Karpas-422 (cell line): ENCODE data around the gene SMNDC1. TPM values are rescaled to one million over a fixed set of nuclear protein-coding genes. Genes with fewer than 3 reads are reported as not detected.
"Not testable (repeated sequence)": the region's sequence is repeated elsewhere in the genome, so short reads cannot be mapped to it uniquely, and the experiment has no call there.

ENCODE experiments used
- DNase-seq: peaks from one replicate; pipeline ENCODE4 v3.0.0-alpha.2; 2015
- H2AFZ ChIP-seq: fragments of 200-600 bp; sonication (generic); 2 replicates; pipeline ENCODE4 v1.6.1; 2014; ENCODE audit warnings: antibody characterized with exemption, low read length, mixed read lengths
- H3K27ac ChIP-seq: fragments of 200-600 bp; sonication (generic); 2 replicates; pipeline ENCODE4 v1.5.1; 2014; ENCODE audit warnings: mild to moderate bottlenecking, low read length, moderate library complexity
- H3K27me3 ChIP-seq: fragments of 200-600 bp; sonication (generic); 2 replicates; pipeline ENCODE4 v1.6.1; 2014; ENCODE audit warnings: low read length, mixed read lengths
- H3K36me3 ChIP-seq: fragments of 200-600 bp; sonication (generic); 2 replicates; pipeline ENCODE4 v1.6.1; 2014; ENCODE audit warnings: low read length, mixed read lengths; ENCODE audit not compliant: insufficient read depth
- H3K4me1 ChIP-seq: fragments of 200-600 bp; sonication (generic); 2 replicates; pipeline ENCODE4 v1.6.1; 2014; ENCODE audit warnings: mild to moderate bottlenecking, low read length, mixed read lengths
- H3K4me2 ChIP-seq: fragments of 200-600 bp; sonication (generic); 2 replicates; pipeline ENCODE4 v1.6.1; 2014; ENCODE audit warnings: low read length, low read depth, mild to moderate bottlenecking; ENCODE audit not compliant: poor library complexity, severe bottlenecking
- H3K4me3 ChIP-seq: fragments of 200-600 bp; sonication (generic); 2 replicates; pipeline ENCODE4 v1.5.1; 2014; ENCODE audit warnings: mild to moderate bottlenecking, antibody characterized with exemption, low read length, mixed read lengths
- H3K79me2 ChIP-seq: fragments of 200-600 bp; sonication (generic); 2 replicates; pipeline ENCODE4 v1.6.1; 2014; ENCODE audit warnings: mild to moderate bottlenecking, low read length, mixed read lengths
- H3K9ac ChIP-seq: fragments of 200-600 bp; sonication (generic); 2 replicates; pipeline ENCODE4 v1.6.0; 2014; ENCODE audit warnings: low read length
- H3K9me2 ChIP-seq: fragments of 200-600 bp; sonication (generic), shearing (Covaris generic); replicated peaks from 2 replicates; pipeline ENCODE4 v1.6.0; 2014; ENCODE audit warnings: mild to moderate bottlenecking, low read length, moderate library complexity; ENCODE audit not compliant: insufficient read depth
- H3K9me3 ChIP-seq: fragments of 300-700, 200-600 bp; sonication (generic); 2 replicates; pipeline ENCODE4 v1.6.1; 2014; ENCODE audit warnings: low read length, mixed read lengths
- H4K20me1 ChIP-seq: fragments of 200-600 bp; sonication (generic); 2 replicates; pipeline ENCODE4 v1.6.1; 2014; ENCODE audit warnings: mild to moderate bottlenecking, antibody characterized with exemption, low read length, low read depth; ENCODE audit not compliant: insufficient read depth
- total RNA-seq: library from RNA; depleted of rRNA; stranded (reverse); fragments of >200 nt; shearing (Covaris generic); gene quantifications from 2 replicates; pipeline ENCODE4 v1.2.3, GENCODE V29; 2014; ENCODE audit warnings: low replicate concordance

Gene SMNDC1
- total RNA-seq, 1 experiment from 2014 or later = 26.1 TPM

DNA sequence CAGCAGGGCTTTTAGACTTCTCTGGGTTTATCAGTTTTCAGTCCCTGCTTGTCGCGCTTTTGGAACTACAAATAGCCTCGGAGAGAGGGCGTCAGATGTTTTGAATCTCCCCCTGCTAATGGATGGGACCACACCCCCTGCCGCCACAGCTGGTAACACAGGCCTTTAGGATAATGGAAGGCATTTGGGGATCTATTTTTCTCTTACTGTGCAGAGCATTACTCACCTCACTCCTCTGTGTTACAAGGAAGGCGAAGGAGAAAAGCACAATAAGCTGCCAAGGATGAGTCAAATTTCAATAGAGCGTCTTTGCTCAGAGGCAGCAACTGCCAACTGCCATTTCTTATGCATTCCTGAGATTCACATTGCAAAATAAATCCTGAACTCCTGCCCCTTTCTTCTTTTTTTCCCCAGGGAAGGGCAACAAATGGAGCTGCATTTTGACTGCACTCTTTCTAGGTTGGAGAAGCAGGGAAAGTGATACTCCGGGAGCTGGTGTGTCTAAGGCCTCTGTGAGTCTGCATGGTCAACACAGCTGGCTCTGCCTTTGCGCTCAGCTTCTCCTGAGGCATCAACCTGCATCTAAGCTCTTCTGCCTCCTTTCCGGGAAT, 31.5 kb upstream of the SMNDC1 start:
- Histone ChIP-seq H3K4me1 (peaks cover 12% of the 10 kb centered on the region), H3K9me2 (no peaks in the 10 kb centered on the region), H4K20me1 (no peaks in the 10 kb centered on the region), H3K4me2 (no peak overlapping the region), H3K79me2 (no peaks in the 10 kb centered on the region), H3K27ac (no peak overlapping the region), H2AFZ (no peak overlapping the region), H3K4me3 (no peak overlapping the region), H3K9me3 (no peaks in the 10 kb centered on the region; the same call in 1 of the 2 replicates), H3K36me3 (no peaks in the 10 kb centered on the region), H3K9ac (no peak overlapping the region), H3K27me3 (no peaks in the 10 kb centered on the region)
- no peak for DNase-seq

DNA sequence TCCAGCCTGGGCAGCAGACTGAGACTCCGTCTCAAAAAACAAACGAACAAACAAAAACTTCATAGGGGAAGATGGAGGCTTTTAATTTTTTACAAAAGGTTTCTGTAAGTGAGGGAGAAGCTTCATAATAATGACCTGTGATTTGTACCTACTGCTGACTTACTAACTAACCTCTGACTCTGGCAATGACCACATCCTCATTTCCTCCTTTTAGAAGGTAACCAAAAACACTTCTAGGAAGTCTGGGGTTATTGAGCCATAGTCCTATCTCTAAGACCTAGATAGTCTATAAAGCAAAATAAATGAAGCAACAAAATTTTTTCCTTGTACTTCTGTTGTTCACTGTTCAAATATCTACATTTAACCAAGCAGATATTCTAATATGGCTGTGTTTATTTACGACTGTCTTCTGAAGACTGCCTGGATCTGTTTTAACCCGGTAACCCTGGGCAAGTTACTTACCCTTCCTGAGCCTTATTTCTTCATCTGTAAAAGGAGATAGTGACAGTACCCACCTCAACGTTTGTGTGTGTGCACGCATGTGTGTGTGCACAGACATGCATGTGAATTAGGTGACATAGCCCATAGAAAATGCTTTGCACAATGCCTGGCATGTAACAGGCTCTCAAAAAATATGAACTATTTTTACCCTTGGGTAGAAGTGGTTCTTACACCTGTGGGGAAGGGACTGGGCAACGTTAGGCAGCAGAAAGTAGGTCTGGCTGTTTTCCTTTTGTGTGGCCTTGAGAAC, 30.8 kb upstream of the SMNDC1 start:
- Histone ChIP-seq H4K20me1 (no peaks in the 10 kb centered on the region), H3K4me2 (no peak overlapping the region), H3K9ac (no peak overlapping the region), H2AFZ (no peak overlapping the region), H3K4me3 (no peak overlapping the region), H3K9me2 (no peaks in the 10 kb centered on the region), H3K9me3 (peaks cover 6% of the 10 kb centered on the region; the same call in 1 of the 2 replicates), H3K36me3 (no peaks in the 10 kb centered on the region), H3K27me3 (no peaks in the 10 kb centered on the region), H3K79me2 (no peaks in the 10 kb centered on the region), H3K27ac (no peak overlapping the region), H3K4me1 (peaks cover 5% of the 10 kb centered on the region)
- DNase-seq = no peak

GRCh38 chr10:110334061-110334656, 29.4 kb upstream of the SMNDC1 start:
- Histone ChIP-seq H3K4me3 (no peak overlapping the region), H3K27ac (no peak overlapping the region), H3K4me2 (no peak overlapping the region), H3K9me3 (peaks cover 14% of the 10 kb centered on the region; the same call in 1 of the 2 replicates), H4K20me1 (no peaks in the 10 kb centered on the region), H3K9me2 (no peaks in the 10 kb centered on the region), H3K9ac (no peak overlapping the region), H3K79me2 (no peaks in the 10 kb centered on the region), H3K4me1 (no peaks in the 10 kb centered on the region; the same call in 1 of the 2 replicates), H3K27me3 (no peaks in the 10 kb centered on the region), H2AFZ (no peak overlapping the region), H3K36me3 (no peaks in the 10 kb centered on the region)
- DNase-seq = no peak

DNA sequence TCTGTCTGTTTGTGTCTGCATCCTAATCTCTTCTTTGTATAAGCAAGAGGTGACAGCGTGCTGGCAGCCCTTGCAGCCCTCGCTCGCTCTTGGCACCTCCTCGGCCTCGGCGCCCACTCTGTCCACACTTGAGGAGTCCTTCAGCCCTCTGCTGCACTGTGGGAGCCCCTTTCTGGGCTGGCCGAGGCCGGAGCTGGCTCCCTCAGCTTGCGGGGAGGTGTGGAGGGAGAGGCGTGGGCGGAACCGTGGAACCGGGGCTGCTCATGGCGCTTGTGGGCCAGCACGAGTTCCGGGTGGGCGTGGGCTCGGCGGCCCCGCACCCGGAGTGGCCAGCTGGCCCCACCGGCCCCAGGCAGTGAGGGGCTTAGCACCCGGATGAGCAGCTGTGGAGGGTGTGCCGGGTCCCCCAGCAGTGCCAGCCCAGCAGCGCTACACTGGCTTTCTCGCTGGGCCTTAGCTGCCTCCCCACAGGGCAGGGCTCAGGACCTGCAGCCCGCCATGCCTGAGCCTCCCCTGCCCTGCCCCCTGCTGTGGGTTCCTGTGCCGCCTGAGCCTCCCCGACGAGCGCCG, 26.6 kb upstream of the SMNDC1 start:
- peaks cover 14% of the 10 kb centered on the region; the same call in 1 of the 2 replicates for H3K9me3 ChIP-seq
- DNase-seq, H4K20me1 ChIP-seq, H2AFZ ChIP-seq, H3K9ac ChIP-seq, H3K79me2 ChIP-seq, H3K4me1 ChIP-seq, H3K27me3 ChIP-seq, H3K27ac ChIP-seq, H3K4me3 ChIP-seq, H3K36me3 ChIP-seq, H3K4me2 ChIP-seq, H3K9me2 ChIP-seq: not testable (repeated sequence)

DNA sequence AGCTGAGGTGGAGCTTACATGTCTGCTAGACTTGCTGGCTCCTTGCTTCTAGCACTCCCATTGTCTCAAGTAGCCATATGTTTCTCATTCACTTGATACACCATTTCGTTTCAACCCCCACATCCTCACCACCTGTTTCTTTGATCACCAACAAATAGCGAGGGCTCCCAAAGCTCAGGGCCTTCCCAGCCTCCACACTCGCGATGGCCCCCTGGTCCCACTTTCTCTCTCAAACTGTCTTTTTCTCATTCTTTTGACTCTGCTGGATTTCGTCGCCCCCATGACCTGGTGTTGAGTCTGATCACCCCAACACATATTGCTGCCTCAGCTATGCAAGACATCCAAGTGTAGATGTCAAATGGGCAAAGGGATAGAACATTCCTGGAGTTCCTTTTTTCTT, 26.0 kb upstream of the SMNDC1 start:
- no peak overlapping the region for H2AFZ ChIP-seq
- no peaks in the 10 kb centered on the region for H3K9me2 ChIP-seq
- H3K4me2 ChIP-seq = no peak overlapping the region
- no peak overlapping the region for H3K9ac ChIP-seq
- no peaks in the 10 kb centered on the region; the same call in 1 of the 2 replicates for H3K27me3 ChIP-seq
- no peaks in the 10 kb centered on the region for H3K36me3 ChIP-seq
- H3K9me3 ChIP-seq = peaks cover 14% of the 10 kb centered on the region; the same call in 1 of the 2 replicates
- no peak overlapping the region for H3K4me3 ChIP-seq
- no peak overlapping the region for H3K27ac ChIP-seq
- no peaks in the 10 kb centered on the region for H3K79me2 ChIP-seq
- no peaks in the 10 kb centered on the region for H4K20me1 ChIP-seq
- DNase-seq = no peak
- H3K4me1 ChIP-seq = no peaks in the 10 kb centered on the region; the same call in 1 of the 2 replicates

GRCh38 chr10:110327262-110327914, 22.7 kb upstream of the SMNDC1 start:
- Histone ChIP-seq H3K79me2 (no peaks in the 10 kb centered on the region), H2AFZ (no peak overlapping the region), H3K4me2 (no peak overlapping the region), H3K27ac (no peak overlapping the region), H3K9me2 (no peaks in the 10 kb centered on the region), H3K9me3 (peaks cover 14% of the 10 kb centered on the region; the same call in 1 of the 2 replicates), H3K4me1 (no peaks in the 10 kb centered on the region), H3K4me3 (no peak overlapping the region), H3K27me3 (no peaks in the 10 kb centered on the region; the same call in 1 of the 2 replicates), H3K9ac (no peak overlapping the region), H4K20me1 (no peaks in the 10 kb centered on the region), H3K36me3 (no peaks in the 10 kb centered on the region)
- no peak for DNase-seq

- no peak overlapping the region for H3K4me3 ChIP-seq
- H3K79me2 ChIP-seq = no peaks in the 10 kb centered on the region
- peaks cover 14% of the 10 kb centered on the region; the same call in 1 of the 2 replicates for H3K9me3 ChIP-seq
- DNase-seq = no peak
- H3K4me1 ChIP-seq = no peaks in the 10 kb centered on the region
- no peaks in the 10 kb centered on the region for H3K9me2 ChIP-seq
- H2AFZ ChIP-seq = no peak overlapping the region
- no peak overlapping the region for H3K27ac ChIP-seq
- H4K20me1 ChIP-seq = no peaks in the 10 kb centered on the region
- no peak overlapping the region for H3K9ac ChIP-seq
- H3K4me2 ChIP-seq = no peak overlapping the region
- no peaks in the 10 kb centered on the region; the same call in 1 of the 2 replicates for H3K27me3 ChIP-seq
- H3K36me3 ChIP-seq = no peaks in the 10 kb centered on the region
These were observed 21.8 kb upstream of the SMNDC1 start for GRCh38 chr10:110326351-110327032.
